OCI-LY1 (cell line): ENCODE measurements around the gene ABLIM3.

Experiments used
- EZH2 ChIP-seq: fragments of 200-600 bp; sonication (generic), shearing (Covaris generic); IDR thresholded peaks from 2 replicates; pipeline ENCODE4 v1.8.0; 2017; ENCODE audit warnings: borderline replicate concordance, mixed run types, mild to moderate bottlenecking, antibody characterized with exemption, low read length, moderate library complexity, mixed read lengths
- TF ChIP-seq, protein P1 (sequence below): fragments of 200-600 bp; sonication (generic), shearing (Covaris generic); IDR thresholded peaks from 2 replicates; pipeline ENCODE4 v1.5.1; 2017; ENCODE audit warnings: mild to moderate bottlenecking, antibody characterized with exemption, low read length, moderate library complexity, mixed read lengths

DNA sequence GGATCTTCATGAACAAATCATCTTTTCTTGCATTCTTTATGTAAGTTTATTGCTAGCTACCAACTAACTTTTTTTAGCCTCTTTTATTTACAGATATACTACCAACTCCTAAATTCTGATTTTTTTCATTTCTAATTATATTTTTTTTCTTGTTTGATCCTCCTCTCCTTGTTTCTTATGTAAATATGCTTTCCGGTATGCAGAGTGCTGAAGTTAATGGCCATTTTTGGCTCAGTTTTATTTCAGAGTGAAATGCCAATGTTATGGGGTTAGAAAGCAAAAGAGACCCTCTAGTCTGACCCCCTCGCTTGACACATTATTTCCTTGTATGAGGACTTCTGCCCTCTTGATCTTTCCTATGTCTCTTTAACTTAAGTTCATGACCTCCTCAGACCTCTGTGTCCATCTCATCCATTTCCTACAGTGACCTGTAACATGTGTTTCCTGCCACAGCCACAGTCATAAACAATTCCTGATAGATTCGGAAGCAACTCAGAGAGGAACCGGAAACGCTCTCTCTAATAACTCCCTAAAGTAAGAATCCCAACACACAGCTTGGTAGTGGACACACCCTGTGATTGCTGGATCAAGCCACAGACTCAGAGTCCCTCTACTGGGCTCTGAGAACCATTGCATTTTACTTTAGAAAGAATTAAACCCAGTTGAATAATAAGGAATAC is 87.5 kb downstream of the ABLIM3 start:
- TF ChIP-seq, protein P1, sequence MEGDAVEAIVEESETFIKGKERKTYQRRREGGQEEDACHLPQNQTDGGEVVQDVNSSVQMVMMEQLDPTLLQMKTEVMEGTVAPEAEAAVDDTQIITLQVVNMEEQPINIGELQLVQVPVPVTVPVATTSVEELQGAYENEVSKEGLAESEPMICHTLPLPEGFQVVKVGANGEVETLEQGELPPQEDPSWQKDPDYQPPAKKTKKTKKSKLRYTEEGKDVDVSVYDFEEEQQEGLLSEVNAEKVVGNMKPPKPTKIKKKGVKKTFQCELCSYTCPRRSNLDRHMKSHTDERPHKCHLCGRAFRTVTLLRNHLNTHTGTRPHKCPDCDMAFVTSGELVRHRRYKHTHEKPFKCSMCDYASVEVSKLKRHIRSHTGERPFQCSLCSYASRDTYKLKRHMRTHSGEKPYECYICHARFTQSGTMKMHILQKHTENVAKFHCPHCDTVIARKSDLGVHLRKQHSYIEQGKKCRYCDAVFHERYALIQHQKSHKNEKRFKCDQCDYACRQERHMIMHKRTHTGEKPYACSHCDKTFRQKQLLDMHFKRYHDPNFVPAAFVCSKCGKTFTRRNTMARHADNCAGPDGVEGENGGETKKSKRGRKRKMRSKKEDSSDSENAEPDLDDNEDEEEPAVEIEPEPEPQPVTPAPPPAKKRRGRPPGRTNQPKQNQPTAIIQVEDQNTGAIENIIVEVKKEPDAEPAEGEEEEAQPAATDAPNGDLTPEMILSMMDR, result no peak
- TF ChIP-seq EZH2, result no peak
